Stimulated activated CD4-positive, alpha-beta T cell treated with anti-CD3 and anti-CD28 coated beads, Interleukin-2, amount 100 ng/mL, for 24 hours (primary cell): ENCODE data around the gene BBS4.
A peak's percentile ranks its signal among the peaks of the same experiment; 100 is the strongest.
"Not testable (repeated sequence)": the region's sequence is repeated elsewhere in the genome, so short reads cannot be mapped to it uniquely, and the experiment has no call there.

ENCODE experiments used
- DNase-seq, 2 donors: peaks; one replicate each; pipeline ENCODE4 v3.0.0-alpha.2; 2020

Gene BBS4

GRCh38 chr15:72685925-72686794 lies at the start of gene BBS4, which contains the start of gene HIGD2B:
Gene BBS4 (plus strand): TSS chr15:72686207. CDS start chr15:72686228, 21 bp downstream.
Gene HIGD2B (minus strand): TSS chr15:72686182. CDS start chr15:72676374, 9,808 bp downstream.
- DNase-seq, result peak; percentile 86 to 88

- peak; percentile 70 to 77 for DNase-seq
Observed at GRCh38 chr15:72636519-72637282, 49.3 kb upstream of the BBS4 start.

- not testable (repeated sequence) for DNase-seq
Observed at GRCh38 chr15:72639759-72640483, 46.1 kb upstream of the BBS4 start.

- not testable (repeated sequence) for DNase-seq
Observed at GRCh38 chr15:72642271-72642670, 43.7 kb upstream of the BBS4 start.

GRCh38 chr15:72648631-72649253 lies 37.3 kb upstream of the BBS4 start:
- DNase-seq, result not testable (repeated sequence)

GRCh38 chr15:72654397-72654796 lies 31.6 kb upstream of the BBS4 start, which contains the start of gene GOLGA6B:
Gene GOLGA6B (plus strand): TSS chr15:72654697. CDS start chr15:72654738, 41 bp downstream.
- not testable (repeated sequence) for DNase-seq

- not testable (repeated sequence) for DNase-seq
Observed at GRCh38 chr15:72656014-72656413, 30.0 kb upstream of the BBS4 start.

GRCh38 chr15:72661081-72661480 lies 24.9 kb upstream of the BBS4 start:
- DNase-seq, result not testable (repeated sequence)

GRCh38 chr15:72663931-72664330 lies 22.1 kb upstream of the BBS4 start:
- not testable (repeated sequence) for DNase-seq

GRCh38 chr15:72665706-72666105 lies 20.3 kb upstream of the BBS4 start:
- DNase-seq, result not testable (repeated sequence)

- DNase-seq, result not testable (repeated sequence)
Observed at GRCh38 chr15:72669803-72670202, 16.2 kb upstream of the BBS4 start.

GRCh38 chr15:72670656-72671352 lies 15.2 kb upstream of the BBS4 start:
- DNase-seq, result peak; percentile 76 to 81

GRCh38 chr15:72671525-72671924 lies 14.5 kb upstream of the BBS4 start:
- no peak for DNase-seq

GRCh38 chr15:72676838-72677237 lies 9.2 kb upstream of the BBS4 start:
- DNase-seq, result no peak

- DNase-seq, result no peak
Observed at GRCh38 chr15:72680931-72681330, 5.1 kb upstream of the BBS4 start.

- DNase-seq, result no peak
Observed at GRCh38 chr15:72682772-72683171, 3.2 kb upstream of the BBS4 start.

GRCh38 chr15:72685301-72685924 lies 594 bp upstream of the BBS4 start:
- no peak for DNase-seq

- no peak for DNase-seq
Observed at GRCh38 chr15:72688697-72689096, 2.7 kb downstream of the BBS4 start.

GRCh38 chr15:72690938-72691337 lies 4.9 kb downstream of the BBS4 start:
- no peak for DNase-seq

- DNase-seq, result no peak
Observed at GRCh38 chr15:72698938-72699337, 12.9 kb downstream of the BBS4 start.

GRCh38 chr15:72700076-72700475 lies 14.1 kb downstream of the BBS4 start:
- no peak for DNase-seq
